Kidney tubule cell (primary cell): ENCODE results near the gene MS4A4A.

Source experiments
- DNase-seq: peaks from one replicate; pipeline ENCODE4 v3.0.0-alpha.2; 2018; ENCODE audit warnings: low spot score

Gene MS4A4A

GRCh38 chr11:60303661-60304060 is 23.2 kb downstream of the MS4A4A start:
- DNase-seq = peak; percentile 4

GRCh38 chr11:60305906-60306619 is 25.6 kb downstream of the MS4A4A start:
- DNase-seq = peak; percentile 85

DNA sequence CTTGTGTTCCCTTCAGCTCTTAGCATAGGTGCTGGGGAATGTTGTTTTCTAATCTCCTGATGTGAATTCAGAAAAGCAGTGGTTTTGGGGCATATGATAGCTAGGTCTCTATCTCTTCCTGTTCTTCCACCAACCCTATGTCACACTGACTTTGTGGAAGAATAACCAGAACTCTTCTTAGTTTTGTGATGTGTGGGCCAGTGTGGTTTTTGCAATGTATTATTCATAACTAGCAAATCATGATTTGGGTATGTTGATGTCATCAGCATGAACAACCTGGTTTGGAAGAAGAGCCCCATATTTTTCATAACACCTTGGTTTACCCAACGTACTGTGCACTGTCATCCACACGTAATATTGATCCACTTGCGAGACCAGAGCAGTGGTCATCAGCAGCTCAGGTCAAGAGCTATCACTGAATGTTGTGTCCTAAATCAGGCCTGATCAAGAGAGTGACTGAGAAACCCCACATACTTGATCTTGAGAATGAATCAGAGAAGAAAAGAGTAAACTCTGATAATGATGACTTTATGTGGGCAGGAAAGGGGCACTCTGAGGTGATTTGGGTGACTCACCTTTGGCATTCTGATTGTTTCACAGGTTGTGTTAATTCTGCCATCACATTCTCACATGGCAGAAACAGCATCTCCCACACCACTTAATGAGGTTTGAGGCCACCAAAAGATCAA is 27.2 kb downstream of the MS4A4A start:
- DNase-seq = peak; percentile 71

DNA sequence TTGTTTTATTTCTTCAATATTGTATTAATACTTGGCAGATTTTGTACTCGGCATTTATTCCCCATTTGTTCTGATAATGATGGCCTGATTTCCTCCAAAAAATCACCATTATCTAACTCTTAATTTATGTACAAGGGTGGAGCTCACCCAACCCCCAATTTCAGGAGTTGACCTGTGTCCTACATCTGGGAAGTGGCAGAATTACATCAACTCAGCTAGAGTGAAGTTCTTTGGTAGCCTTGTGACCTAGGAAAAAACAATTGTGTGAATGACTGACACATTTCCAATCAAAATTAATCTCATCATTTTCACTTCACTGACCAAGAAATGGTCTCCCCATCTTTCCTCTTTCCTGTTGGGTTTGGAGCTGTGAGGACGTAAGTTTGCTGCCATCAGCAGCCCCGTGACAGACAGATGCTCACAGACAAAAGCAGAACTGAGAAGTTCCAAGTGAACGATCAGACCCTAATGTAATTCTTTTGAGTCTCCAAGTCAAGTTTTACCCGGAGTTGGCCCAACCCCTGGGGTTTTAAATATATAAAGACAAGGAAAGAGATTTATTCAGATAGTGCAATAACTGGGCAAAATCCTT is 30.0 kb downstream of the MS4A4A start:
- no peak for DNase-seq

GRCh38 chr11:60314635-60315321 is 34.3 kb downstream of the MS4A4A start:
- no peak for DNase-seq

DNA sequence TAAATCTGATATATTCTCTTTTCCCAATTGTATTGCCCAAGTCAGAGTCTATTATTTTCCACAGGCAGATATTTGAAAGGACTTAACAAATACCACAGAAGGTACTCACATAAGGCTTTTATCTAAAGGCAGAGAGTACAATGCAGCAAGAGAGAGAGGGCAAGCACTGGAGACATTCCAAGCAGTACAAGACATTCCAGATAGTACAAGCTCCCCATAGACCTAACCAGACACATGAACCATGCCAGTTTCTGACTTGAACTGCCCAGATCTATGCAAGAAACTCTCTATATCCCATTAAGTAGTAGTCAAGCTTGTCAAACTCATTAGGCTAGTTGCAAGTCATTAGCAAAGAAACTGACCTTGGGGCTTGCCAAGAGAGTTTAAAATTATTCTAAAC is 35.4 kb downstream of the MS4A4A start:
- no peak for DNase-seq

DNA sequence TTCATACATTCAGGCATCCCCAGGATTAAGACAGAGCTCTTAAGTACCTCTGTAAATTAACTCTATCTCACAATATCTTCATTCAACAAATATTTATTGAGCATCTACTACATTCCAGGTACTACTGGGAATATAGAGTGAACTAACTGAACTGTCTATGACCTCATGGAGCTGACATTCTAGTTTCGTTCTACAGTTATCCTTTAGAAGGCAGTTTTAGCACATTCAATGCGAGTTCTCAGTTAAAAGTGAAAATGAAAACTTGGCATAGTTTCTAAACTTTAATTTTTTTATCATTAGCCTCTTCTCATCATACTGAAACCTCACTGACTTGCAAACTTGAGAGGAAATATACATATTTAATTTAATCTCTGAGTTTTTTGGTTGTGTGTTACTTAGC is 35.9 kb downstream of the MS4A4A start:
- no peak for DNase-seq

DNA sequence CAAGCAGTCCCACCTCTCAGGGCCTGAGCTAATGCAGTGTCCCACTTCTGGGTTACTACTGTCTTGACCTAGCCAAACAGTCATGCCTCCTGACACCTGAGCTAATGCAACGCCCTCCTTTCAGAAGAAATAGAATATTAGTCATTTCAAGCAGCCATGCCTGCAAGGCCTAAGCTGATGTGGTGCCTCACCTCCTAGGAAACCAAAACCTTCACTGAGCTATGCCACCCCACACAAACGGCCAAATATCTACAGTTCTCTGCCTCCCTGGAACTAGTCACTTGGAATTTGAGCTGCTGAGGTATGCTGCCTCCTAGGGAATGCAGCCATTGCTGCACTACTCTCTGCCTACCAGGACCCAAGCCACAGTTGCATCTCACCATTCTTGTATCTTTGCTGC is 38.3 kb downstream of the MS4A4A start:
- peak; percentile 50 for DNase-seq

- no peak for DNase-seq
Observed at GRCh38 chr11:60321051-60321450, 40.6 kb downstream of the MS4A4A start.

DNA sequence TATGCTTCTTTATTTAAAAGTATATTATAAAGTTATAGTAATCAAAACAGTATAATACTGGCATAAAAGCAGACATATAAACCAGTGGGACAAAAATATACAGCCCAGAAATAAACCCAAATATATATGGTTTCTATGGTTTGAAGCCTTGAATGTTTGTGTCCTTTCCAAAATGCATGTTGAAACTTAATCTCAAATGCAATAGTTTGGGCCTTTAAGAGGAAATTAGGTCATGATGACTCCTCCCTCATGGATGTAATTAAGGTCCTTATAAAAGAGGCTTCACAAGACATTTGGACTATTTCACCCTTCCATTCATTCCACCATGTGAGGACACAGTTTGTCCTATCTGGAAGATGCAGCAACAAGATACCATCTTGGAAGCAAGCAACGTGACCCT is 46.5 kb downstream of the MS4A4A start, which contains the start of gene MS4A6E:
MS4A6E (plus strand) TSS at position 301 of the 400 bp plus-strand sequence. CDS start 7,641 bp downstream, outside the sequence.
- no peak for DNase-seq

- DNase-seq = no peak
Observed at GRCh38 chr11:60328460-60328859, 48.0 kb downstream of the MS4A4A start.

DNA sequence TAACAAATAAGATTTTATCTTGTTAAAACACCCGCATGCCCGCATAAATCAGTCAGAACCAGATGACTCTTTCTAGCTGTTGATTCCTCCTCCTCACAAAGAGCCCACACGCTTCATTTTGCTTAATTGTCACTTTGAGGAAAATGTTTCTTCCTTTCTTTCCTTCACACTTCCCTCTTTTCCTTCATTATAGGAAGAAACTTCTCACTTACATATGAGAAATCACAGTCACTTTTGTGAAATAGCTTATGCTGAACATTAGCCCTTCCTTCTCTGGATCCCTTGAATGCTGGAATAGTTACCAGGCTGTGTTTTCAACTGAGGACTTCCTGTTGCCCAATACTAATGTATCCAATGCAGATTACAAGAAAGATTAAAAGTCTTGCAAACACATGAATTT is 52.4 kb downstream of the MS4A4A start:
- DNase-seq = no peak

GRCh38 chr11:60334005-60334620 is 53.6 kb downstream of the MS4A4A start:
- DNase-seq = peak; percentile 65

GRCh38 chr11:60336767-60337391 is 56.4 kb downstream of the MS4A4A start:
- DNase-seq = no peak

GRCh38 chr11:60338053-60338452 is 57.6 kb downstream of the MS4A4A start:
- no peak for DNase-seq

DNA sequence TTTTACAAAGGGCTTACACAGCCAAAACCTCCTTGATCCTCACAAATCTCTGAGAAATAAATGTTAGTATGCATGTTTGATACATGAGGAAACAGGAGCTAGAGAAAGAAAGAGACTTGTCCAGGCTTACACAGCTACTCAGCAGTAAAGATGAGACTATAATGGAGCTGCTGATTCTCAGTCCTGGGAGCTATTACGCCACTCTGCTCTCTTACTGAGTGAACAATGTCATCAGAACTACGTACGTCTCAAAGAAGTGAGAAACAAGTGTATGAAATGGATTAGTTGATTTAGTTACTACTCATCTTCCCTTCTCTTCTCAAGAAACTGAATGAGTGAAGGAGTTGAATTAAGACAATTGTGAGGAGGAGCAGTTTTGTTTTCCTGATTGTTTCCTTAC is 58.9 kb downstream of the MS4A4A start:
- no peak for DNase-seq

- peak; percentile 15 for DNase-seq
Observed at GRCh38 chr11:60343094-60343704, 62.7 kb downstream of the MS4A4A start.

GRCh38 chr11:60344146-60344545 is 63.7 kb downstream of the MS4A4A start:
- no peak for DNase-seq

- peak; percentile 25 for DNase-seq
Observed at GRCh38 chr11:60345489-60345888, 65.0 kb downstream of the MS4A4A start.

DNA sequence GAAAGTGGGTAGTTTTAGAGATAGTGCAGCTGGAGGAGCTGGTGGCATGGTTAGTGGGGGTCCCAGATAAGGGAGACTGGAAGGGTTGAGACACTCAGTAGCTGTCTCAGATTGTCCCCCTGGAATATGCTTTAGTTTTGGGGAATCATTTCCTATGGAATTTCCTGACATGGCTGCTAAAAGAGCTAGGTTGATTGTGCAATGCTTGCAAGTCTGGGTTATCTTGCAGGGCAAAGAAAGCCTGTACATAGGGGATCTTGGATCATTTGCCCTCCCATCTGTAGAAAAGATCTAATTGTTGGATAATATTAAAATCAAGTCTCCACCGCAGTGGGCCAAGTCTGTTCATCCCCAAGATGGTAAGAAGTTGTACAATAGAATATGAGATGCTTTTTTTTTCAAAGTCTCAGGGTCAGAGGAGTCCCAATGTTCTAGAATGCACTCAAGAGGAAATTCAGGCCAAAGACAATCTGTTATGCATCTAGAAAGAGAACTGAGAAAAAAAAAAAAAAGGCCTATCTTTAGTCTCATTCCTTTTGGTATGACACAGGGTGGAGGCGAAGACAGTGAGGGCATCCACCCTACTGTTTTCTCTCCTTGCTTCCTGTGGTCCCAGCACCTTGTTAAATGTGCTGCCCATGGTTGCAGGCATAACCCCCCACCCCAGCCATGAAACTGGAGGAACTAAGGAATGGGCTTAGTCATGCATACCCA is 66.8 kb downstream of the MS4A4A start:
- DNase-seq = no peak

- no peak for DNase-seq
Observed at GRCh38 chr11:60348116-60348515, 67.7 kb downstream of the MS4A4A start.
